ENCODE measurements around the gene SMYD3. TPM values are rescaled to one million over a fixed set of nuclear protein-coding genes. Genes with fewer than 3 reads are reported as not detected.

The SMYD3 gene
- total RNA-seq, 1 experiment from 2014 or later: 35.1 TPM

DNA sequence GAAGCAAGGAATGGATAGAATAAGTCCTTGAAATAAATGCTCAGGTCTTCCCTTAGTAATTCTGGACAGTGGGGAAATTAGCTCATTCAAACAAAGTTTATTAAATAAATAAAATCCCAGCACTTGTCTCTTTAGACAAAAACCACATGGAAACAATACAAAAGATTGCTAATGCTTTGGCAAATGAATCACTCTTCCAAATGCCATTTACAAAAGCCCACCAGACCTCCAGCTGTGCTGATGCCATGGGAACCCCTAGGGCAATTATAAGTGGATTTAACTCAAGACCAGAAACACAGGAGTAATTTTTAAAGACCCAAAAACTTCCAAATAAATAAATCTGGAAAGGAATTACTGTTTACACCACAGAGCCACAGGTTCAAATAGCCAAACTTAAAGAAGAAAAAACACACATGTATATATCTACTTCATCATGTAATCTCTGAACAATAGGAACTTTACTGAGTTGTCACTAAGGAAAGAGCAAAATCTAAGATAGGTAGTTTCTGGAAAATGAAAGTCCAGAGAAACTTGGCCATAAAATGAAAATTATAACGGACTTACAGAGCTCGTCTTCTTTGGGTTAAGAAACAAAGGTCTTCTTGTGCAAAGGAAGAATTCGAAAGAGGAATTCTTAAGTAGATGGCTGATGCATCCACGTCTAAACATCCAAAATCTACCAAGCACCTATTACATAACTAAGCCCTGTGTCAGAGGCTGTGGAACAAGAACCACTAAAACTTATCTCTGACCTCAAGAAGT lies 399.4 kb downstream of the SMYD3 start:
- CTCF ChIA-PET: no interaction called here
- no peaks in the 10 kb centered on the region for H3K4me1 Mint-ChIP-seq (ENCODE audit: low read depth, unreplicated experiment)
- DNase-seq: no peak
- intact Hi-C loops (cut with micrococcal nuclease; ENCODE audit: unreplicated experiment): no loop called here
- H3K4me3 Mint-ChIP-seq (ENCODE audit: low read depth, unreplicated experiment): no peak overlapping the region
- BruUV-seq (replicated peaks): no TSS peak
- no peaks in the 10 kb centered on the region for H3K27me3 Mint-ChIP-seq (ENCODE audit: unreplicated experiment)
- no peaks in the 10 kb centered on the region for H3K36me3 Mint-ChIP-seq (ENCODE audit: insufficient read depth, unreplicated experiment)
- H3K27ac Mint-ChIP-seq (ENCODE audit: unreplicated experiment): no peak overlapping the region
- H3K9me3 Mint-ChIP-seq (ENCODE audit: low read depth, unreplicated experiment): no peaks in the 10 kb centered on the region
- TF ChIP-seq, protein P1, sequence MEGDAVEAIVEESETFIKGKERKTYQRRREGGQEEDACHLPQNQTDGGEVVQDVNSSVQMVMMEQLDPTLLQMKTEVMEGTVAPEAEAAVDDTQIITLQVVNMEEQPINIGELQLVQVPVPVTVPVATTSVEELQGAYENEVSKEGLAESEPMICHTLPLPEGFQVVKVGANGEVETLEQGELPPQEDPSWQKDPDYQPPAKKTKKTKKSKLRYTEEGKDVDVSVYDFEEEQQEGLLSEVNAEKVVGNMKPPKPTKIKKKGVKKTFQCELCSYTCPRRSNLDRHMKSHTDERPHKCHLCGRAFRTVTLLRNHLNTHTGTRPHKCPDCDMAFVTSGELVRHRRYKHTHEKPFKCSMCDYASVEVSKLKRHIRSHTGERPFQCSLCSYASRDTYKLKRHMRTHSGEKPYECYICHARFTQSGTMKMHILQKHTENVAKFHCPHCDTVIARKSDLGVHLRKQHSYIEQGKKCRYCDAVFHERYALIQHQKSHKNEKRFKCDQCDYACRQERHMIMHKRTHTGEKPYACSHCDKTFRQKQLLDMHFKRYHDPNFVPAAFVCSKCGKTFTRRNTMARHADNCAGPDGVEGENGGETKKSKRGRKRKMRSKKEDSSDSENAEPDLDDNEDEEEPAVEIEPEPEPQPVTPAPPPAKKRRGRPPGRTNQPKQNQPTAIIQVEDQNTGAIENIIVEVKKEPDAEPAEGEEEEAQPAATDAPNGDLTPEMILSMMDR (IDR thresholded peaks at IDR 0.05; ENCODE audit: unreplicated experiment): no peak

DNA sequence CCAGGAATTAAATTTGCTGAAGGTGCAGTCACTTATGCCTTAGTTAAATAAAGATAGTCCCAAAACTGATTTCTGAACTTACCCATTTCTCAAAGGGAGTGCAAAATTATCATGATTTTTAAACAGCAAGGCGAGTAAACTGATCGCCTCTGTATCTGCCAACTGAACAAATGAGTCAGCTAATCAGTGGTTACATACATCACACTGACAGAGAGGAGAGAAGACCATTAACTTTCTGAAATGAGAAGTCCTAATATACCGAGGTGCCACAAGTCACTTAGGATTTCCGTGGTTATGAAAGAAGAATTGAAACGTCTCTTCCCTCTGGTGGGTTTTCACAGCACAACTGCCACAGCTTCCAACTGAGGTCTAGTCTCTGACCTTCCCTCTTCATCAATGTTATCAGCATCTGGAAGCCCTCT lies 400.7 kb downstream of the SMYD3 start:
- CTCF ChIA-PET: no interaction called here
- no peaks in the 10 kb centered on the region for H3K27me3 Mint-ChIP-seq (ENCODE audit: unreplicated experiment)
- no peak overlapping the region for H3K27ac Mint-ChIP-seq (ENCODE audit: unreplicated experiment)
- H3K4me3 Mint-ChIP-seq (ENCODE audit: low read depth, unreplicated experiment): no peak overlapping the region
- H3K36me3 Mint-ChIP-seq (ENCODE audit: insufficient read depth, unreplicated experiment): no peaks in the 10 kb centered on the region
- intact Hi-C loops (cut with micrococcal nuclease; ENCODE audit: unreplicated experiment): no loop called here
- DNase-seq: no peak
- no peaks in the 10 kb centered on the region for H3K9me3 Mint-ChIP-seq (ENCODE audit: low read depth, unreplicated experiment)
- TF ChIP-seq, protein P1 (IDR thresholded peaks at IDR 0.05; ENCODE audit: unreplicated experiment): no peak
- no TSS peak for BruUV-seq (replicated peaks)
- no peaks in the 10 kb centered on the region for H3K4me1 Mint-ChIP-seq (ENCODE audit: low read depth, unreplicated experiment)

DNA sequence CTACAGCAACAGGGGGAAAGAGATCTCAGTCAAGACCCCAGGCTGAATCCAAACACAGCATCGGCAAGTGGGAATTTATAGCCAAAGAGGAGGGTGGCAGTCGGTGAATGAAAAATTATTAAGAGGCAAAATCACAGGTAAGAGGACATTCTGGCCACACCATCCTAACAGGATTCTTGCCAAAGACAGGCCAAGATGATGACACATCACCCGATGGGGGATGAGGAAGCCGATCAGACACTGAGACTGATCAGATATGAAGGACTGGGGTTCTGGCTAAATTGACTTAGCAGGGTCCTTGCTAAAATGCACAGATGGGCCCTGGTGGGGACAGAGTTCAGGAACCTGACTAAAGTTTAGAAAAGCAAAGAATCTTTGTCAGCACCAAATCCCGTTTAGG lies 402.2 kb downstream of the SMYD3 start:
- CTCF ChIA-PET: no interaction called here
- TF ChIP-seq, protein P1 (IDR thresholded peaks at IDR 0.05; ENCODE audit: unreplicated experiment): no peak
- DNase-seq: no peak
- H3K4me3 Mint-ChIP-seq (ENCODE audit: low read depth, unreplicated experiment): no peak overlapping the region
- intact Hi-C loops (cut with micrococcal nuclease; ENCODE audit: unreplicated experiment): no loop called here
- BruUV-seq (replicated peaks): no TSS peak
- H3K4me1 Mint-ChIP-seq (ENCODE audit: low read depth, unreplicated experiment): no peaks in the 10 kb centered on the region
- H3K36me3 Mint-ChIP-seq (ENCODE audit: insufficient read depth, unreplicated experiment): no peaks in the 10 kb centered on the region
- H3K27me3 Mint-ChIP-seq (ENCODE audit: unreplicated experiment): no peaks in the 10 kb centered on the region
- H3K27ac Mint-ChIP-seq (ENCODE audit: unreplicated experiment): no peak overlapping the region
- no peaks in the 10 kb centered on the region for H3K9me3 Mint-ChIP-seq (ENCODE audit: low read depth, unreplicated experiment)

DNA sequence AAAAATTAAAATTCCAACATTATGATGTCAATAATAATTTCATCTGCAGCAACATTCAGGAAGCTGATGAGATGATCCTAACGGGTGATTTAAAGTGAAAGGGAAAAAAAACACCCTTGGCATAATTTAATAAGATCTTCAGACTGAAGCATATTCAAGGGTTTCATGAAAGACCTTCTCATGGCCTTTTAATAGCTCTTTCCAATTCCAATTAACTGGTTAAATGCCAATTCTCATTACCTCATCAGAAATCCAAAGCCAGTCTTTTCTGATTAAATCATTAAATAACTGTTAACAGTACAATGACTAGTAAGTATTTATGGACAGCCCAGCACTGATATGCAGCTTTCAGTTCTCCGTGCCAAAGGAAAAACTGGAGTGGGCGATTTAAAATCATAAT lies 407.5 kb downstream of the SMYD3 start:
- BruUV-seq (replicated peaks): no TSS peak
- Mint-ChIP-seq H3K4me3 (ENCODE audit: low read depth, unreplicated experiment) (no peak overlapping the region), H3K36me3 (ENCODE audit: insufficient read depth, unreplicated experiment) (no peaks in the 10 kb centered on the region), H3K27ac (ENCODE audit: unreplicated experiment) (no peak overlapping the region), H3K4me1 (ENCODE audit: low read depth, unreplicated experiment) (no peaks in the 10 kb centered on the region), H3K27me3 (ENCODE audit: unreplicated experiment) (no peaks in the 10 kb centered on the region), H3K9me3 (ENCODE audit: low read depth, unreplicated experiment) (no peaks in the 10 kb centered on the region)
- no peak for DNase-seq
- intact Hi-C loops (cut with micrococcal nuclease; ENCODE audit: unreplicated experiment): no loop called here
- CTCF ChIA-PET: interaction anchor here (1.0 kb wide), 1 partner anchor 94 kb away, joined by 3 read pairs; no protein-coding TSS in a partner anchor
- TF ChIP-seq, protein P1 (IDR thresholded peaks at IDR 0.05; ENCODE audit: unreplicated experiment): no peak
